Epithelial cell of esophagus (primary cell): ENCODE measurements around the gene KCNC3.
A peak's percentile ranks its signal among the peaks of the same experiment; 100 is the strongest.

Source experiments
- DNase-seq: peaks from one replicate; pipeline ENCODE4 v3.0.0; 2010; ENCODE audit warnings: low read depth
- H3K4me3 ChIP-seq: 2 replicates; pipeline ENCODE4 v1.5.1; 2011; ENCODE audit warnings: mild to moderate bottlenecking, low read length, control low read depth
- CTCF ChIP-seq: IDR thresholded peaks from 2 replicates; pipeline ENCODE4 v1.5.1; 2011; ENCODE audit warnings: low read depth, mild to moderate bottlenecking, low read length, control low read depth, inconsistent platforms; ENCODE audit not compliant: insufficient read depth; ENCODE audit errors: missing control alignments

The KCNC3 gene

GRCh38 chr19:50371914-50372475 lies 42.8 kb upstream of the KCNC3 start:
- DNase-seq: peak; percentile 26
- no peak overlapping the region for H3K4me3 ChIP-seq
- no peak for TF ChIP-seq CTCF

DNA sequence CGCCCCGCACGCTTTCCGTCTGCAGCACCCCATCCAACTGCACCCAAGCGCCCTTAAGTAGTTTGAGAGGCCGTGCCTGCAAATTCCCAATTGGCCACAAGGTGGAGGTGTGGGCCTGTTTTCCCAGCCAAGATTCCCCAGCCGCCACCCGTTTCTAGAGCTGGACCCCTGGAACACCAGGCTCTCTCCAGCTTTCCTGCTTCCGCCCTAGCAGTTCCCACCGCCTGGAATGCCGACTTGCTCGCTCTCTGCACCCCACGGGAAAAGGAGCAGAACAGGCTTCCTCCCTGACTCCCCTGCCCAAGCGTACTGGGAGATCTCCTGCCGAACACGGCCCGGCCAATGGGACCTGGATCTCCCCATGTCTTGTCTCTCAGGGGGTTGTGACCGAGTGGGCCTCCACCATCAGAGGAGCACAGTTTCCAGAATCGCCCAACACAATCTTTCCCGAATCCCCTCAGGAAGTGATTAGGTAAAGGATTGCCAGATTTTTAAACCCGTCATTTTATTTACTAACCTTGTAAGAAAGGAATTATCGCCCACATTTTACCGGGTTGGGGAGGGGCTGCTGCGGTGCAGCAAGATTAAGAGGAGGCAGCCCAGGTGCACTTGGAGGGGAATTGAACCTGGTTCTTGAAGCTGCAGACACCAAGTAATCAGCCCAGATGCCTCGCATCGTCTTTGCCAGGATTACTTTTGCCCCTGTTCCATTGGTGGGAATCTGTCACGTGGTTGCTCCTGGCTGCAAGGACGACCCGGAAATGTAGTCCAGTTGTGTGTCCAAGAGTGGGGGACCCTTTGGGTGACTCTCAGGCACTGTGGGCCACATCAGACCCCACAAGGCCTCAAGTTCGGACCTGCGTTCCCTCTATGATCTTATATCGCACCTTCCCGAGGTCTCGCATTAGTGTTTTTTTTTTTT lies 39.7 kb upstream of the KCNC3 start:
- DNase-seq: peak; percentile 78
- peak overlapping the region; percentile 78 for H3K4me3 ChIP-seq
- peak; percentile 78 for TF ChIP-seq CTCF

GRCh38 chr19:50365434-50366306 lies 36.5 kb upstream of the KCNC3 start, which contains the start of gene NAPSA:
NAPSA (minus strand) TSS chr19:50365639; CDS start chr19:50365621, 18 bp downstream.
- no peak for TF ChIP-seq CTCF
- DNase-seq: no peak
- H3K4me3 ChIP-seq: no peak within 1 kb of the TSS

DNA sequence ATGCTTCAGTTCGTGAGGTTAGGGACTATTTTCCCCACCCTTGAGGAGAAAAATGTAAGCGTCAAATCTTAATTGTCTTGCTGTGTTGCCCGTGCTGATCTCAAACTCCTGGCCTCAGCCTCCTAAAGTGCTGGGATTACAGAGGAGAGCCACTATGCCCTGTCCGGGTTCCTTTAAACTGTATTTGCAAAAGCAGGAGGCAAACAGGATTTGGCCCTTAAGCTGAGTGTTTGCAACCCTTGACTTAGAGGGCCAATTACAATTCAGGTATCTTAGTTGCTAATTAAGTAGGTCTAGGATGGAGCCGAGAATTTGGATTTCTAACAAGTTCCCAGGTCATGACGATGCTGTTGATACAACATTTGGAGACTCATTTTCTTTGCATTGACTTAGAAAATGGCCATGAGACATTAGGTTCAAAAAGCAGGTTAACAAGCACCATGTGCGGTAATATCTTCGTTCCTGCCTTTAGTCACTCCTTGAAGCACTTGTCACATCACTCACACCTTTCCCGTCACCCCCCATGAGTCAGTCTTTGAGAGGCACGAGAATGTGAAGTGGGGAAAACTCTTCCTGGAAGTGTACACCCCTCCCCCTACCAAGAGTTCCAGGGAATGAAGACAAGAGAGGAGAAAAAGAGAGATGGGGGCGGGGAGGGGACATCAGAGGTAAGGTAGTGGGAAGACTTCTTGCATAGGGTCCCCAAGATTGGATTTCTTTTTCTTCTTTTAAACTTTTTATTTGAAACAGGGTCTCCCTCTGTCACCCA lies 33.7 kb upstream of the KCNC3 start:
- no peak for TF ChIP-seq CTCF
- peak; percentile 30 for DNase-seq
- H3K4me3 ChIP-seq: no peak overlapping the region

DNA sequence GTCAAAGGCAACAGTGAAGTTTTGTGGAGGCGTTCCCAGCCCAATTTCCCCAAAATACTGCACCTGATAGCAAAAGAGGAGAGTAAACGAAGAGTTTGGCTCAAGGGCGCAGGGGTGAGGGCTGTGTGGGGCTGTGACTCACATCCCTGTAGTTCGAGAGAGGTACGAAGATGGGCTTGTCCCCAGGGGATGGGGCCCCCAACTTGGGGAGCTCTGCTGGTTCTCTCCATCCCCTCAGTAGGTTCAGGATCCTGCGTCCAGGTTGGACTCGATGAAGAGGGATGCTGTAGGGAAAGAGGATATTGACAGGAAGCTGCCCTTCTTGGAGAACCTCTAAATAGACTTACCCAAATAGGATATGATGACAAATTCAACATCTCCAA lies 32.8 kb upstream of the KCNC3 start:
- TF ChIP-seq CTCF: no peak
- DNase-seq: no peak

More for the DNA sequence above, 32.8 kb upstream of the KCNC3 start:
- no peak overlapping the region for H3K4me3 ChIP-seq
